Measurements from ENCODE around the gene HDDC3. TPM values are rescaled to one million over a fixed set of nuclear protein-coding genes. Genes with fewer than 3 reads are reported as not detected.

The HDDC3 gene
- total and polyA plus RNA-seq, 9 of the 15 experiments (the other 6 are each of a cell fraction or from before 2014, with no cell fraction given) = 14.9 to 55.8 (median 36.9) TPM

- TF ChIP-seq ZNF449 (CRISPR knock-in tag; IDR thresholded peaks at IDR 0.05) (no peak), FOXJ3 (CRISPR knock-in tag; IDR thresholded peaks at IDR 0.05) (no peak), NKRF (IDR thresholded peaks at IDR 0.05; ENCODE audit: borderline replicate concordance) (peak; percentile 71; the same call in 1 of the 2 replicates), PTTG1 (tag; IDR thresholded peaks at IDR 0.05; ENCODE audit: low read depth) (no peak), ZNF324 (CRISPR knock-in tag; IDR thresholded peaks at IDR 0.05) (no peak), PML (IDR thresholded peaks at IDR 0.05; ENCODE audit: low read length) (no peak), RERE (CRISPR knock-in tag; IDR thresholded peaks at IDR 0.05; ENCODE audit: borderline replicate concordance) (no peak), HLTF (IDR thresholded peaks at IDR 0.05) (no peak), SOX6 (IDR thresholded peaks at IDR 0.05) (no peak), YBX1 (IDR thresholded peaks at IDR 0.05) (no peak), TAF9B (IDR thresholded peaks at IDR 0.05; ENCODE audit: partially characterized antibody) (no peak), FOXO4 (CRISPR knock-in tag; IDR thresholded peaks at IDR 0.05) (no peak), PTBP1 (IDR thresholded peaks at IDR 0.05; ENCODE audit: low read depth, low read length) (no peak), ZFP36 (IDR thresholded peaks at IDR 0.05; ENCODE audit: low read depth, low read length, partially characterized antibody) (no peak), MBD2 (IDR thresholded peaks at IDR 0.05; ENCODE audit: borderline replicate concordance, low read depth) (no peak), ZC3H8 (IDR thresholded peaks at IDR 0.05) (no peak), GATAD2B (IDR thresholded peaks at IDR 0.05; ENCODE audit: borderline replicate concordance) (no peak), TCF15 (CRISPR knock-in tag; IDR thresholded peaks at IDR 0.05) (no peak), ZNF431 (CRISPR knock-in tag; IDR thresholded peaks at IDR 0.05) (no peak)
Observed at GRCh38 chr15:90902040-90902839, 30.1 kb downstream of the HDDC3 start (continued).
